Gastroesophageal sphincter (tissue), 3 donors: Measurements from ENCODE around the gene ZNF880.

Experiments used
- CTCF ChIP-seq, 4 experiments: fragments of 200-600 bp in 2 of 4; fragments of 450-650 bp in 2 of 4; sonication (generic) in 1 of 4; IDR thresholded peaks; one replicate each; pipeline ENCODE4 v1.5.1; 2017 to 2019; ENCODE audit warnings: antibody characterized with exemption in 4 of 4, mild to moderate bottlenecking in 2 of 4, moderate library complexity in 2 of 4
- POLR2A ChIP-seq, 2 donors: fragments of 450-650 bp; IDR thresholded peaks; one replicate each; pipeline ENCODE4 v1.6.1; 2017; ENCODE audit warnings: antibody characterized with exemption in 2 of 2, mild to moderate bottlenecking in 2 of 2, moderate library complexity in 1 of 2

DNA sequence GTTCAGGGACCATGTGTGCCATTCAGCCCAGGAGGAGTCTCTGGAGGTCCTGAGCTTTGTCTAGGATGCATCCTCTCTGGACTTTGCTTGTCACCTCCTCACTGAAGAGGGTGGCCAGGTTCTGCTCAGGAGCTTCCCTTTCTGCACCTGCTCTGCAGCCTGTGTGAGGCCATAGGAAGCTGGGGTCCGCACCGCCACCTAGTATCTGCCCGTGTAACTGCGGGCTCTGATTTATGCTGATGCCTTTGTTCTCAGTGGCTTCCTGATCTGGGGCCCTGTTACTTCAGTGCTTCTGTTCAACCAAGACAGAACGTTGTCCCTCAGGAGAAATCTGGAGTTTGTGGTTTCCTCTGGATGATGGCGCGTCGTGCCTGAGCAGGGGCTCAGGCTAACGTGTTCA is 18.2 kb upstream of the ZNF880 start:
- no peak for TF ChIP-seq CTCF (IDR thresholded peaks at IDR 0.05)
- no peak for TF ChIP-seq POLR2A (IDR thresholded peaks at IDR 0.05)
